Breast epithelium (tissue), 4 donors: ENCODE measurements around the gene ADCY1. TPM values are rescaled to one million over a fixed set of nuclear protein-coding genes. Genes with fewer than 3 reads are reported as not detected.

Experiments
- DNase-seq, 2 donors: peaks; one replicate each; pipeline ENCODE4 v3.0.0-alpha.2; 2019; ENCODE audit warnings: low spot score in 2 of 2
- H3K27ac ChIP-seq, 2 donors: fragments of 200-600 bp; sonication (generic) in 1 of 2; one replicate each; pipeline ENCODE4 v1.5.1; 2016 to 2019; ENCODE audit warnings: mild to moderate bottlenecking in 1 of 2
- H3K27me3 ChIP-seq, 2 donors: fragments of 200-600 bp; sonication (generic) in 1 of 2; one replicate each; pipeline versions ENCODE4 v1.5.1 to v1.6.0; 2017 to 2019; ENCODE audit warnings: control low read depth in 1 of 2, mild to moderate bottlenecking in 1 of 2
- H3K36me3 ChIP-seq: fragments of 200-600 bp; one replicate; pipeline ENCODE4 v1.5.1; 2019
- H3K4me1 ChIP-seq, 2 donors: fragments of 200-600 bp; sonication (generic); one replicate each; pipeline ENCODE4 v1.5.1; 2016 to 2019; ENCODE audit warnings: control low read depth in 1 of 2
- H3K4me3 ChIP-seq, 3 donors: fragments of 200-600 bp; sonication (generic); 1 replicate in 2 of 3; 2 replicates in 1 of 3; pipeline ENCODE4 v1.5.1; 2016 to 2019; ENCODE audit warnings: mild to moderate bottlenecking in 3 of 3, moderate library complexity in 2 of 3
- H3K9me3 ChIP-seq, 2 donors: fragments of 200-600 bp; sonication (generic) in 1 of 2; one replicate each; pipeline ENCODE4 v1.5.1; 2016 to 2019; ENCODE audit warnings: control low read depth in 1 of 2
- CTCF ChIP-seq, 3 donors: fragments of 450-650 bp; IDR thresholded peaks; one replicate each; pipeline ENCODE4 v1.5.1; 2016 to 2017; ENCODE audit warnings: antibody characterized with exemption in 3 of 3, mild to moderate bottlenecking in 3 of 3, moderate library complexity in 3 of 3
- POLR2A ChIP-seq: fragments of 450-650 bp; IDR thresholded peaks from one replicate; pipeline ENCODE4 v1.6.1; 2016; ENCODE audit warnings: antibody characterized with exemption, mild to moderate bottlenecking, moderate library complexity
- POLR2AphosphoS5 ChIP-seq, 3 donors: sonication (generic); formaldehyde crosslinking; IDR thresholded peaks; one replicate each; pipeline ENCODE4 v1.6.1; 2017; ENCODE audit warnings: antibody characterized with exemption in 3 of 3
- intact Hi-C: fragments of 100-400 bp; cut with DNase I; formaldehyde crosslinking; loops from one replicate; pipeline ENCODE4 v1.15.1; 2023; ENCODE audit warnings: low total_unique reads
- total RNA-seq, 3 donors: library from RNA; depleted of rRNA; stranded (reverse); fragments of >200 nt; gene quantifications; one replicate each; pipeline ENCODE4 v1.1.0, GENCODE V29; 2016

The ADCY1 gene
- total RNA-seq, 3 donors from 2014 or later = 1.6 to 14.4 (median 2.5) TPM

GRCh38 chr7:45576249-45576929 is 2.2 kb downstream of the ADCY1 start:
- DNase-seq = peak in 1 of 2 donors; percentile 40
- Histone ChIP-seq H3K27me3 (peaks cover 0 to 23% of the 10 kb centered on the region in 2 donors), H3K36me3 (no peaks in the 10 kb centered on the region), H3K9me3 (no peaks in the 10 kb centered on the region), H3K4me1 (peaks cover 0 to 8% of the 10 kb centered on the region in 2 donors), H3K27ac (no peak overlapping the region), H3K4me3 (peak overlapping the region in 1 of 3 donors; percentile 80)
- TF ChIP-seq POLR2A (no peak), POLR2AphosphoS5 (IDR thresholded peaks at IDR 0.05) (no peak), CTCF (IDR thresholded peaks at IDR 0.05) (no peak)
- intact Hi-C loops = no loop called here

GRCh38 chr7:45578022-45578421 is 3.9 kb downstream of the ADCY1 start:
- DNase-seq = peak in 1 of 2 donors; percentile 12
- H3K36me3 ChIP-seq = no peaks in the 10 kb centered on the region
- no peaks in the 10 kb centered on the region for H3K9me3 ChIP-seq
- TF ChIP-seq CTCF (IDR thresholded peaks at IDR 0.05) = no peak
- intact Hi-C loops = no loop called here
- H3K4me3 ChIP-seq = no peak overlapping the region
- H3K4me1 ChIP-seq = peaks cover 0 to 8% of the 10 kb centered on the region in 2 donors
- H3K27ac ChIP-seq = no peak overlapping the region
- peaks cover 0 to 23% of the 10 kb centered on the region in 2 donors for H3K27me3 ChIP-seq

- H3K36me3 ChIP-seq = no peaks in the 10 kb centered on the region
- no peak for TF ChIP-seq CTCF (IDR thresholded peaks at IDR 0.05)
- no peak for TF ChIP-seq POLR2A
- no peak for TF ChIP-seq POLR2AphosphoS5 (IDR thresholded peaks at IDR 0.05)
- H3K4me1 ChIP-seq = peaks cover 0 to 8% of the 10 kb centered on the region in 2 donors
- intact Hi-C loops = no loop called here
- peak in 1 of 2 donors; percentile 28 for DNase-seq
- no peak overlapping the region for H3K27ac ChIP-seq
- H3K4me3 ChIP-seq = no peak overlapping the region
- H3K9me3 ChIP-seq = no peaks in the 10 kb centered on the region
- peaks cover 0 to 23% of the 10 kb centered on the region in 2 donors for H3K27me3 ChIP-seq
Measured at GRCh38 chr7:45578467-45578866, 4.3 kb downstream of the ADCY1 start.

- Histone ChIP-seq H3K4me1 (peaks cover 0 to 8% of the 10 kb centered on the region in 2 donors), H3K27ac (no peak overlapping the region), H3K27me3 (peaks cover 0 to 23% of the 10 kb centered on the region in 2 donors), H3K4me3 (no peak overlapping the region), H3K36me3 (no peaks in the 10 kb centered on the region), H3K9me3 (no peaks in the 10 kb centered on the region)
- intact Hi-C loops = no loop called here
- TF ChIP-seq CTCF (IDR thresholded peaks at IDR 0.05) (no peak), POLR2A (no peak), POLR2AphosphoS5 (IDR thresholded peaks at IDR 0.05) (no peak)
- DNase-seq = peak in 1 of 2 donors; percentile 36
Measured at GRCh38 chr7:45579391-45579801, 5.2 kb downstream of the ADCY1 start.

GRCh38 chr7:45580053-45580872 is 6.1 kb downstream of the ADCY1 start:
- Histone ChIP-seq H3K4me3 (no peak overlapping the region), H3K9me3 (no peaks in the 10 kb centered on the region), H3K36me3 (no peaks in the 10 kb centered on the region), H3K27ac (no peak overlapping the region), H3K27me3 (peaks cover 0 to 17% of the 10 kb centered on the region in 2 donors), H3K4me1 (peaks cover 0 to 1% of the 10 kb centered on the region in 2 donors)
- DNase-seq = peak in 1 of 2 donors; percentile 43
- TF ChIP-seq POLR2A (no peak), CTCF (IDR thresholded peaks at IDR 0.05) (no peak), POLR2AphosphoS5 (IDR thresholded peaks at IDR 0.05) (no peak)
- intact Hi-C loops = no loop called here
